HUES6 (cell line): ENCODE data around the gene SLC12A3.

ENCODE experiments used
- H3K27ac ChIP-seq: 2 replicates; pipeline ENCODE4 v1.7.0; 2013; ENCODE audit warnings: low read depth, mild to moderate bottlenecking, low read length, inconsistent platforms
- H3K27me3 ChIP-seq: 2 replicates; pipeline ENCODE4 v1.6.1; 2013; ENCODE audit warnings: low read length; ENCODE audit not compliant: control insufficient read depth, insufficient read depth
- H3K36me3 ChIP-seq: 2 replicates; pipeline ENCODE4 v1.6.1; 2013; ENCODE audit warnings: low read length; ENCODE audit not compliant: control insufficient read depth, insufficient read depth
- H3K4me1 ChIP-seq: 2 replicates; pipeline ENCODE4 v1.6.1; 2013; ENCODE audit warnings: low read length; ENCODE audit not compliant: control insufficient read depth, insufficient read depth
- H3K4me3 ChIP-seq: 2 replicates; pipeline ENCODE4 v1.5.1; 2013; ENCODE audit warnings: low read depth, low read length
- H3K9ac ChIP-seq: one replicate; pipeline ENCODE4 v1.6.1; 2013; ENCODE audit warnings: mild to moderate bottlenecking, low read length
- H3K9me3 ChIP-seq: 2 replicates; pipeline ENCODE4 v1.6.1; 2013; ENCODE audit warnings: low read depth, low read length; ENCODE audit not compliant: control insufficient read depth, insufficient read depth

The SLC12A3 gene, protein sequence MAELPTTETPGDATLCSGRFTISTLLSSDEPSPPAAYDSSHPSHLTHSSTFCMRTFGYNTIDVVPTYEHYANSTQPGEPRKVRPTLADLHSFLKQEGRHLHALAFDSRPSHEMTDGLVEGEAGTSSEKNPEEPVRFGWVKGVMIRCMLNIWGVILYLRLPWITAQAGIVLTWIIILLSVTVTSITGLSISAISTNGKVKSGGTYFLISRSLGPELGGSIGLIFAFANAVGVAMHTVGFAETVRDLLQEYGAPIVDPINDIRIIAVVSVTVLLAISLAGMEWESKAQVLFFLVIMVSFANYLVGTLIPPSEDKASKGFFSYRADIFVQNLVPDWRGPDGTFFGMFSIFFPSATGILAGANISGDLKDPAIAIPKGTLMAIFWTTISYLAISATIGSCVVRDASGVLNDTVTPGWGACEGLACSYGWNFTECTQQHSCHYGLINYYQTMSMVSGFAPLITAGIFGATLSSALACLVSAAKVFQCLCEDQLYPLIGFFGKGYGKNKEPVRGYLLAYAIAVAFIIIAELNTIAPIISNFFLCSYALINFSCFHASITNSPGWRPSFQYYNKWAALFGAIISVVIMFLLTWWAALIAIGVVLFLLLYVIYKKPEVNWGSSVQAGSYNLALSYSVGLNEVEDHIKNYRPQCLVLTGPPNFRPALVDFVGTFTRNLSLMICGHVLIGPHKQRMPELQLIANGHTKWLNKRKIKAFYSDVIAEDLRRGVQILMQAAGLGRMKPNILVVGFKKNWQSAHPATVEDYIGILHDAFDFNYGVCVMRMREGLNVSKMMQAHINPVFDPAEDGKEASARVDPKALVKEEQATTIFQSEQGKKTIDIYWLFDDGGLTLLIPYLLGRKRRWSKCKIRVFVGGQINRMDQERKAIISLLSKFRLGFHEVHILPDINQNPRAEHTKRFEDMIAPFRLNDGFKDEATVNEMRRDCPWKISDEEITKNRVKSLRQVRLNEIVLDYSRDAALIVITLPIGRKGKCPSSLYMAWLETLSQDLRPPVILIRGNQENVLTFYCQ

DNA sequence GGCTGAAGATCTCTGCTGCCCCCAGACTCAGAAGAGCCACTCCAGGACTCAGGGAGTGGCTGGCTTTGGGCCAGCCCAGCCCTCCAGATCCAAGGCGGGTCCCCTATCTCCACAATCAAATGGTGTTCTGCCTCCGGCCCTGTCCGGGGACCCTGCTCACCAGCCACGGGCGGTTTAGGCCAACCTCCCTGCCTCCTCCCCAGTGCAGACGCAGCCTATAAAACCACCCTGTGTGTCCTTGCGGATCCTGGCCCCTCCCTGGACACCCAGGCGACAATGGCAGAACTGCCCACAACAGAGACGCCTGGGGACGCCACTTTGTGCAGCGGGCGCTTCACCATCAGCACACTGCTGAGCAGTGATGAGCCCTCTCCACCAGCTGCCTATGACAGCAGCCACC is at the start of gene SLC12A3:
TSS of gene SLC12A3 (plus strand) at position 248 of the 400 bp plus-strand sequence. CDS start at position 277, 29 bp downstream.
- Histone ChIP-seq H3K27ac (no peak within 1 kb of the TSS), H3K4me1 (peaks cover 25% of the 10 kb centered on the region; the same call in 1 of the 2 replicates), H3K27me3 (no peaks in the 10 kb centered on the region), H3K9me3 (no peaks in the 10 kb centered on the region), H3K4me3 (no peak within 1 kb of the TSS), H3K36me3 (no peaks in the 10 kb centered on the region), H3K9ac (no peak within 1 kb of the TSS)

DNA sequence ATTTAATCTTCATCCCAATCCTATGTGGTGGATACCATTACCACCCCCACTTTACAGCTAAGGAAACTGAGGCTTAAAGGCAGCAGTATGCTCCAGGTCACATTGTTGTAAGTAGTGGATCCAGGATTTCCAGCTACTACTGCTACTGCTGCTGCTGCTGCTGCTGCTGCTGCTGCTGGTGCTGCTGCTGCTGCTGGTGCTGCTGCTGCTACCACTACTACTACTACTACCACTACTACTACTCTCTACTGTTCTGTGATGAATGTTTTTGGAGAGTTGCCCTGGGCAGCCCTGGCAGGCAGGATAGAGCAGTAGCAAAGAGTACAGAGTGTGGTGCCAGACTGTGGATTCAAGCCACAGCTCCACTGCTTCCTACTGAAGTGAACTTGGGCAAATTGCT is 49.3 kb upstream of the SLC12A3 start:
- Histone ChIP-seq H3K27ac (no peak overlapping the region), H3K9me3 (no peaks in the 10 kb centered on the region), H3K9ac (no peak overlapping the region), H3K27me3 (no peaks in the 10 kb centered on the region), H3K4me3 (no peak overlapping the region), H3K4me1 (no peaks in the 10 kb centered on the region), H3K36me3 (peaks cover 24% of the 10 kb centered on the region)

DNA sequence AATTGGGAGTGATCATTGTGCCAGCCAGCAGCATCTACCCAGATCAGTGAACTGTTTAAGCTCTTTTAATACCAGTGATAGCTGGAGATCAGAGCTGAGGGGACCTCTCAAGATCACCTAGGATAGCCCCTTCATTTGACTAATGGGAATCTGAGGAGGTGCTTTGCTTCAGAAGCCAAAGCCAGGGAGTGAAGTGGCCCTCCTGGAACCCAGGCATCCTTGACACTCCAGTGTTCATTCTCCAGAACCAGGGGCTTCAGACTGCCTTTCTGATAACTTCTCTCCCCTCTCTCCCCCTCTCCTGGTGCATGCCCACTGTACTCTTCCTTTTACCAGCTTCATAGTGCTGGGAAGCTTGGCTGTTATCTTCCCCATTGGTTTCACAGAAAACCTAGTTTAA is 48.0 kb upstream of the SLC12A3 start:
- no peak overlapping the region for H3K27ac ChIP-seq
- no peaks in the 10 kb centered on the region for H3K9me3 ChIP-seq
- no peak overlapping the region for H3K4me3 ChIP-seq
- no peaks in the 10 kb centered on the region for H3K4me1 ChIP-seq
- peaks cover 35% of the 10 kb centered on the region for H3K36me3 ChIP-seq
- no peak overlapping the region for H3K9ac ChIP-seq
- H3K27me3 ChIP-seq: no peaks in the 10 kb centered on the region

DNA sequence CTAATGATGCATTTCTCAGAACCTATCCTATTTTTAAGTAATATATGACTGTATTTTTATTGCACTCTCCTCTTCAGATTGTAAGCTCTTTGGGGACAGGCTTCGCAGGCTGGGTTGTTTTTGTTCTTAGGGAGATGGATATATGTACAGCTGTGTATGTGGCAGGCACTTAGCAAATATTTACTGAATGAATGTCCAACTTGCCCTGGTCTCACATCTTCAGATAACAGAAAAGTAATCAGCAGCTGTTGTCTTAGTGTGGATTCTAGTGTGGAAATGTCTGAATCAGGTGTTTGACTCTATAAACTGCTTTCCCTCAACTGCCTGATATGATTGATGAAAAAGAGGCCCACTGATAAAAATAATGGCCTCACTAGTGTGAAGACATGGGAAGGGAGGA is 47.1 kb upstream of the SLC12A3 start:
- H3K4me1 ChIP-seq: peaks cover 5% of the 10 kb centered on the region; the same call in 1 of the 2 replicates
- no peak overlapping the region for H3K27ac ChIP-seq
- H3K9me3 ChIP-seq: no peaks in the 10 kb centered on the region
- H3K36me3 ChIP-seq: peaks cover 37% of the 10 kb centered on the region
- no peak overlapping the region for H3K4me3 ChIP-seq
- H3K27me3 ChIP-seq: no peaks in the 10 kb centered on the region
- no peak overlapping the region for H3K9ac ChIP-seq

DNA sequence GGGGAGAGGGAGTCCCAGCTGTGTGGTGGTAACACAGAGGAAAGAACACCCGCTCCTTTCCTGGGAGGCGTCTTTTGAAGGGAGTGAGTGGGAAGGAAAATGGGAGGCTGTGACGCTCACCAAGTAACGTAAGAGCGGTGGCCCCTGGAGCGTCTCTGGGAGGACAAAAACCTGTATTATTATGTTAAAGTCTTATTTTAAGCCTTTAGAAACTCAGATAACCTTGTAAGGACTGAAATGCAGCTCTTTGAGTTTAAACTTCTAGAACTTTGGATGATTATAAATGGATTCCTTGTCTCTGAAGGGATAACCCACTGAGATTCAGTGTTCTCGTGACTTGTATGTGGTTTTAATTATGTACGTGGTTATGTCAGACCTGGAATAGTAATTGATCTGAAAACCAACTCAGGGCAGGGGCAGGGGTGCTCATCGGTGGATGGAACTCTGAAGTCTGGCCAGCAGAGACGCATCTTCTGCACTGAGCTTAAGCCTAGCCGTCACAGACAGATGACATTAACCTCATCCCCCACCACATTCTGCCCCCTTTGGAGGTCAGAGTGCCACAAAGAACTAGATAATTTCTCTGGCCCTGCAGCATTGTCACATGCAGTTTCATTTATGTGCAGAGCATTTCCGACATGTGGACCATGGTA is 41.8 kb upstream of the SLC12A3 start:
- no peak overlapping the region for H3K4me3 ChIP-seq
- H3K4me1 ChIP-seq: peaks cover 13% of the 10 kb centered on the region; the same call in 1 of the 2 replicates
- H3K27me3 ChIP-seq: no peaks in the 10 kb centered on the region
- no peak overlapping the region for H3K9ac ChIP-seq
- H3K9me3 ChIP-seq: no peaks in the 10 kb centered on the region
- H3K27ac ChIP-seq: peak overlapping the region; percentile 39; the same call in 1 of the 2 replicates
- peaks cover 71% of the 10 kb centered on the region for H3K36me3 ChIP-seq

DNA sequence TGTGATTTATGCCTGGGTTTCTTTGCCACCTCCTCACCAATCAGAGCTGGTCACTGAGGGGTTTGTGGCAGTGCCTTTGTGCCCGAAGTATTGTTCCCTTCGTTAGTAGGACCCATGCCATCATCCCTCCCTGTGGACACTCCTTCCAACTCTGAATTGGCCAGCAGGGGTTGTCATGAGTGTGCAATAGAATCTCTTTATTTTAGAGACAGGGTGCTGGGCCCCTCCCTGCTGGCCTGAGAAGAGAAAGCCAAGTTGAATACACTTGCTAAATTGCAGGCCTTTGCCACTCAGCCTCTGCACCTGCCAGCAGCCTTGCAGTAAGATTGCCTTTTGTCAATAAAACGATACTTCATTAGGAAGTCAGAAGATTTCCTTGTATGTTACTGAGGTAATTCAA is 40.7 kb upstream of the SLC12A3 start:
- Histone ChIP-seq H3K9ac (no peak overlapping the region), H3K4me1 (peaks cover 13% of the 10 kb centered on the region; the same call in 1 of the 2 replicates), H3K9me3 (no peaks in the 10 kb centered on the region), H3K27ac (no peak overlapping the region), H3K4me3 (no peak overlapping the region), H3K27me3 (no peaks in the 10 kb centered on the region), H3K36me3 (peaks cover 70% of the 10 kb centered on the region)

DNA sequence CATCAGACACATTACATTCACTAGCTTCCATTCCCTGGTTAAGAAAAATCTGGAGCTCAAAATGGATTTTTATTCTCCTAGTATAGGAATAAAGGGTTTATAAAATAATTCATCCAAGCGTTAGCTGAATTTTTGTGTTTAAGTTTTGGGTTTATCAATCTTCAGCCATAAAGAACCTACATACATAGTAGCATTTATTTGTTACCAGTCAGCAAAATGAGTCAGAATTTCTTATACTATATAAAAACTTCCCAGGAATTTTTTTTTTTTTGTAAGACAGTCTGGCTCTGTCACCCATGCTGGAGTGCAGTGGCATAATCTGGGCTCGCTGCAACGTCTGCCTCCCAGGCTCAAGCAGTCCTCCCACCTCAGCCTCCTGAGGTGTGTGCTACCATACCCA is 40.2 kb upstream of the SLC12A3 start:
- H3K9me3 ChIP-seq: no peaks in the 10 kb centered on the region
- H3K36me3 ChIP-seq: peaks cover 70% of the 10 kb centered on the region
- H3K9ac ChIP-seq: no peak overlapping the region
- H3K27me3 ChIP-seq: no peaks in the 10 kb centered on the region
- peaks cover 13% of the 10 kb centered on the region; the same call in 1 of the 2 replicates for H3K4me1 ChIP-seq
- H3K4me3 ChIP-seq: no peak overlapping the region
- no peak overlapping the region for H3K27ac ChIP-seq

DNA sequence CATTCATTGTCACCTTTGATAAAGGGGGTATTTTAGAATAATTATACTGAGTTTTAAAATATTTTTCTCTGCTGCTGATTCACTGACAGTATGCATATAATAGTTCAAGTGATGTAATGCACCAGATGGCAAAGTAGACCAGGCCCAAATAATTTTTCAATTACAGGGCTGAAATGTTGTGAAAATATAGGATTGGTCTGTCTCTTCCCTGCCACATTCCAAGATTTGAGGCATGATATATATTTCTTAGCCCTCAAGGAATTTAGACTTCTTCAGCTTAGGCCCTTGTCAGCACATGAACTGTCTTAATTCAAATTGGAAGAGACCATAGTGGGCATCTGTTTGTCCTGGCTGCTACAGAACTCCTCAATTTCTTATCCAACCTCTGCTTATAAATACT is 39.2 kb upstream of the SLC12A3 start:
- no peaks in the 10 kb centered on the region for H3K9me3 ChIP-seq
- H3K4me3 ChIP-seq: no peak overlapping the region
- peaks cover 13% of the 10 kb centered on the region; the same call in 1 of the 2 replicates for H3K4me1 ChIP-seq
- peaks cover 75% of the 10 kb centered on the region for H3K36me3 ChIP-seq
- H3K27ac ChIP-seq: no peak overlapping the region
- no peak overlapping the region for H3K9ac ChIP-seq
- no peaks in the 10 kb centered on the region for H3K27me3 ChIP-seq

DNA sequence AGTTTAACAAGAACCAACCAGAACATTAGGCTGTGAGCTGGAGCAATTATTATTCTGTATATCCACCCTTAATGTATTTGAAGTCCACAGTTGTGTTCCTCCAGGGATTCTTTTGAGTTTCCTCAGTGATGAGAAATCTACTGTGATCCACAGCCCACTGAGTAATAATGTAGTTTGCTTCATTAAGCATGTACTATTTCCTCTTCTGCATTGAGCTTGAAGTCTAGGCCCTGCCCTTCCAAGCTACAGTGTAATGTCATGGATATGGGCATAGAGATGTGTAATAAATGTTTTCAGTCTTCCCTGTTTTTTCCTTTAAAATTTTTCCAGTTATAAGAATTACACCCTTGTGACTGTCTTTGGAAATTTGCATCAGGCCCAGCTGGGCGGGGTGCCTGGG is 36.4 kb upstream of the SLC12A3 start:
- Histone ChIP-seq H3K27me3 (no peaks in the 10 kb centered on the region), H3K36me3 (peaks cover 86% of the 10 kb centered on the region), H3K27ac (no peak overlapping the region), H3K4me3 (no peak overlapping the region), H3K9me3 (no peaks in the 10 kb centered on the region), H3K9ac (no peak overlapping the region), H3K4me1 (peaks cover 1% of the 10 kb centered on the region; the same call in 1 of the 2 replicates)

DNA sequence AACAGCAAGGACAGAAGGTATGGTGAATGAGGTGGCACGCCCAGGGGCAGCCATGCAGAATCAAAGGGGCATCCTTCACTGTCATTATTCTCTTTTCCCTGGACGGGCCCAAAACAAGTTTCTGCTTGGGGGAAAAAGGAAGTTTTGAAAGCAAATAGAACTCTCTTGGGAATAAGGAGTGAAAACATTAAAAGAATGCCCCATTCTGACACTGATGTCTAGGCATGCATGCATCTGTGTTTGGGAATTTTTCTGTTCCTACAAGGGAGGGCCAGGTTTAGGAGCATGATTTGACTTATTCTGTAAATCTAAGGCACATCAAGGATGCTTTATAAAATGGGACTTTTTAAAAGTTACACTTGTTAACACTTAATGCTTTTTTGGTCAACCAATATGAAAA is 34.3 kb upstream of the SLC12A3 start:
- Histone ChIP-seq H3K9ac (no peak overlapping the region), H3K27ac (no peak overlapping the region), H3K9me3 (no peaks in the 10 kb centered on the region), H3K4me3 (no peak overlapping the region), H3K4me1 (no peaks in the 10 kb centered on the region), H3K36me3 (peaks cover 89% of the 10 kb centered on the region), H3K27me3 (no peaks in the 10 kb centered on the region)
